ENCODE data around the gene UBE2QL1. TPM values are rescaled to one million over a fixed set of nuclear protein-coding genes. Genes with fewer than 3 reads are reported as not detected.

UBE2QL1 gene
- total RNA-seq, 1 donor from 2014 or later = 0.77 TPM

- Mint-ChIP-seq H3K27me3 (peaks cover 8% of the 10 kb centered on the region), H3K27ac (no peak overlapping the region), H3K4me1 (no peaks in the 10 kb centered on the region), H3K9me3 (peaks cover 5% of the 10 kb centered on the region), H3K36me3 (ENCODE audit: low read depth) (no peaks in the 10 kb centered on the region), H3K4me3 (no peak overlapping the region)
- no peak for DNase-seq
- intact Hi-C loops (cut with micrococcal nuclease) = no loop called here
Measured at GRCh38 chr5:6541256-6542013, 92.8 kb downstream of the UBE2QL1 start.

DNA sequence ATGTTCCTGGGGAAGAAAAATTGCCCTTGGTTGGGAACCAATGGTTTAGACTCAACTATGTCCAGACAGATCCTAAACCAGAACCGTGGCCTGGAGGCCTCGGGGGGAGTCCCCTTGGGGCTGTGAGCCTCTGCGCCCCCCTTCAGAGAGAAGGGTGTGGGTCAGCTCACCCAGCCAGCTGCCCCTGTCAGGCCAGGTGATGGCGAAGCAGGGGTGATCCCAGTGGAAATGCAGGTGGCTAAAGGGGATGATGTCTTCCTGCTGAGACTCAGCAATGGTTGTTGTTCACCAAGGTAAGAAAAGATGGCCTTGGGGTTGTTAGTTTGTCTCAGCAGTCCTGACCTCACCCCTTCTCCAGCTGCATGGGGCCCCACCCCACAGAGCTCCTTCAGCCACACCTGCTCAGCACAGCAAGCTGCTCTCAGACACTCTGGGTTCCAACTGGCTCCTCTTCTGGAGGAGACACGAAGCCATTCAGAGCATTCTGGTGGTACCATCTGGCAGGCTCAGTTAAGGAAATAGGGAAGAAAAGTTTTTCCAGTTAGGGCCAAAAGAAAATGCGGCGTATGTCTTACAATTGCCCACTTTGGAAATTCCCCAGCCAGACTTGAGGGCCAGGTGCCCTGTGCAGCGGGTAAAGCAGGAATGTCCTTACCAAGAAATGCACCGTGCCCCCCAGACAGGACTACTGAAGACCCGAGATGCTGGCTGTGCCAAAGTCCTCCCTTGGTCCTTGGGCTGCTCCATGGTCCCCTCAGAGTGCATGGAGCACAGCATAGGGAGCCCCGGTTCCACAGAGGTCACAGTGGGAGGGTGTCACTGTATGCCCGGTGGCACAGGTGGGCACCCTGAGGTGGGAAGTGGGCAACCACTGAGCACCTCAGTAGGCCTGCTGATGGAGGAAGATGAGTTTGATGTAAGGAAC, 94.0 kb downstream of the UBE2QL1 start:
- no peak overlapping the region for H3K27ac Mint-ChIP-seq

DNA sequence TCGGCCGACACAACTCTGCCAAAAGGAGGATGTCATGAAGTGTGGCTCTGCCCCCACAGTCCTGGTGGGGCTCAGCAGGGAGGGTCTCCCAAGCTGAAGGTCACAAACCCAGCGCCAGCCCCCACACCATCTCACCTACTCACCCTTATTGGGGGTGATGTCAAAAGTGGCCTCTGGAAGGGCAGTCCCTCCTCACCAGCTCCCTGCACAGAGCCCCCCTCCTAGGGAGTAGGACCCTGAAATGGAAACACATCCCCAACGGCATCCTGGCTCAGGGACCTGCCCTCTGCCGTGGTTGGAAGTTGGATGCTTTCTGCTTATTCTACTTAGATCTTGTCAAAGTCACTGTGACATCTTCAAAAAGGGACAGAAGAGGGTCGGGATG, 94.7 kb downstream of the UBE2QL1 start:
- H3K27me3 Mint-ChIP-seq = peaks cover 6% of the 10 kb centered on the region
- H3K9me3 Mint-ChIP-seq = peaks cover 5% of the 10 kb centered on the region
- H3K27ac Mint-ChIP-seq = no peak overlapping the region
- DNase-seq = no peak
- H3K4me1 Mint-ChIP-seq = peaks cover 2% of the 10 kb centered on the region
- no peaks in the 10 kb centered on the region for H3K36me3 Mint-ChIP-seq (ENCODE audit: low read depth)
- intact Hi-C loops (cut with micrococcal nuclease) = no loop called here
- H3K4me3 Mint-ChIP-seq = no peak overlapping the region

More for the DNA sequence above, 94.0 kb downstream of the UBE2QL1 start:
- no peak for DNase-seq
- peaks cover 5% of the 10 kb centered on the region for H3K9me3 Mint-ChIP-seq
- intact Hi-C loops (cut with micrococcal nuclease) = no loop called here
- no peaks in the 10 kb centered on the region for H3K4me1 Mint-ChIP-seq
- H3K36me3 Mint-ChIP-seq (ENCODE audit: low read depth) = no peaks in the 10 kb centered on the region
- H3K27me3 Mint-ChIP-seq = peaks cover 7% of the 10 kb centered on the region
- no peak overlapping the region for H3K4me3 Mint-ChIP-seq

GRCh38 chr5:6543830-6544560, 95.3 kb downstream of the UBE2QL1 start:
- no peaks in the 10 kb centered on the region for H3K36me3 Mint-ChIP-seq (ENCODE audit: low read depth)
- intact Hi-C loops (cut with micrococcal nuclease) = no loop called here
- no peak for DNase-seq
- H3K4me3 Mint-ChIP-seq = no peak overlapping the region
- no peak overlapping the region for H3K27ac Mint-ChIP-seq
- H3K27me3 Mint-ChIP-seq = peaks cover 5% of the 10 kb centered on the region
- H3K9me3 Mint-ChIP-seq = peaks cover 3% of the 10 kb centered on the region
- H3K4me1 Mint-ChIP-seq = peaks cover 2% of the 10 kb centered on the region

Other genes with a start within 250 kb of the UBE2QL1 start
- 58.0 and 63.8 TPM in 2 replicates for gene MED10, start 70.3 kb upstream of the UBE2QL1 start, total RNA-seq
- gene NSUN2, start 184.2 kb downstream of the UBE2QL1 start, total RNA-seq = 138 and 140 TPM in 2 replicates
- gene SRD5A1, start 184.6 kb downstream of the UBE2QL1 start, total RNA-seq = 14.8 and 16.6 TPM in 2 replicates

Data from activated CD4-positive, alpha-beta T cell treated with anti-CD3 and anti-CD28 coated beads, Interleukin-2, amount 10 ng/mL, durations not matched to agents 24 days and 14 days (primary cell).